ENCODE data around the gene RPL15.

RPL15 gene

GRCh38 chr3:23969393-23969792 is 52.5 kb downstream of the RPL15 start:
- Mint-ChIP-seq H3K27ac (no peak overlapping the region), H3K4me1 (ENCODE audit: low read depth) (no peaks in the 10 kb centered on the region), H3K4me3 (no peak overlapping the region), H3K27me3 (ENCODE audit: low read depth) (no peaks in the 10 kb centered on the region), H3K9me3 (no peaks in the 10 kb centered on the region), H3K36me3 (ENCODE audit: low read depth) (no peaks in the 10 kb centered on the region)
- DNase-seq (ENCODE audit: low spot score), result no peak

Data from T-helper 2 cell treated with Interferon-gamma antibody and Interleukin-4, amounts not matched to agents 5 μg/mL and 100 μg/mL, for 36 hours (primary cell).